GM19468 (cell line): ENCODE data around the gene NAA60.
A peak's percentile ranks its signal among the peaks of the same experiment; 100 is the strongest.

ENCODE experiments used
- ATAC-seq: cut with Tn5 transposase; IDR thresholded peaks from one replicate; pipeline ENCODE4 v1.9.1; 2021; ENCODE audit warnings: mild to moderate bottlenecking, moderate library complexity, moderate number of reproducible peaks; ENCODE audit not compliant: unreplicated experiment; ENCODE audit errors: extremely low read depth

NAA60 gene

DNA sequence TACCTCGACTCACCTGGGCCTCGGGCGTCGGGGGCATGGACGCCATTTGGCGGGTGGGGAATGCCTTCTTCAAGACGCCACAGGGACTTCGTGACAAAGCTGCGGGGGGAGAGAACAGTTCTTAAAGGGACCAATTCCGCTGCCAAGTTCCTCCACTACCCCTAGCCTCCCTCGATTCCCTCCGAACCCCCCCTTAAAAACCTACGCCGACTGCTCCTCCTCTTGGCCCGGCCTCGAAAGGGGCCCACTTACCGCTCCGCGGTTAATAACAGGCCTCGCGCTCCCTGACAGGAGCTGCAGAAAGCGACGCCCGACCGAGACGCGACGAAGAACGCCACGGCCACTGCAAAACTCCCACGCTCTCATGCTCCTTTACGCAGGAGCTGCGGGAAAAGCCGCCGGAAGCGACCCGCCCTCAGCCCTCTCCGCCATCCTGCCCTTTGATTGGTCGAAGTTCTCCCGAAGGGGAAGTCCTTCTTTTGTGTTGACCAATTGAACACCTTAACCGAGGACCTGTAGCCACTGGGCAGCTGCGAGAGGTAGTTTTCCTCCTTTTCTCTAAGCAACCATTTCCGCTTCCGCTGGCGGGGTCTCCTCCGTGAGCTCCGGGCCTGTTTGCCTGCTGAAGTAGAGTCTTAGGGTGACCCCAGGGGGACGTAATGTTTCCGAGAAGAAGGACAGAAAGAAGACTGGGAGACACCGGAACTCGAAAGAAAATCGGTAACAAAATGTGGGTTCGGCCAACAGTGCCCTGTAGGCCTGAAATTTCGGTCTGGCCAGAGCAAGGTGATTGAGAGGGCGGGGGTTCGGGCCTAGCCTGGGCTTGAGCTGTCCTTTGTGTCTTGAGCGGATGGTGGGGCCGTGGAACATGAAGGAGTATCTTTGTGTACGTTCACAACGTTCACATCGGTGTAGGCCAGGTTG, at the start of gene NAA60, which contains the start of gene ZNF597:
NAA60 (plus strand) TSS at position 573 of the 924 bp plus-strand sequence. CDS start 32,548 bp downstream, outside the sequence.
ZNF597 (minus strand) TSS at position 397 of the 924 bp plus-strand sequence; CDS start at position 46, 351 bp downstream.
- peak; percentile 53 for ATAC-seq

DNA sequence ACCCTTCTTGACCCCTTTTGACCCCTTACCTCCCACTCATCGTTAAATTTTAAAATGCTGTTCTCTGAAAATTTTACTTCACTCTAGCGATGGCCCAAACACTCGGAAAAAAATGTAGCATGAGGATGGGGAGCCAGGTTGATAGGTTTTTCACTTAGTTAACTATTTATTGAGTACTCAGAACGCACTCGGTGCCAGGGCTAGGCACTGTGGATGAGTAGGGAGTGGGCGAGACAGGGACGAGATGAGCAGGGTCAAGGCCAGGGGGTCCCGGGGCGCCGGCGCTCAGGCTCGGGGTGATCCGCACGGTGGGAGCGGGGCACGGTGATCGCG, 43.1 kb upstream of the NAA60 start:
- ATAC-seq, result no peak

GRCh38 chr16:3400779-3401688, 42.4 kb upstream of the NAA60 start, which contains the start of the genes ZNF174 and ZSCAN32:
TSS of gene ZNF174 (plus strand) at chr16:3401215. CDS start at chr16:3402005, 790 bp downstream.
TSS of gene ZSCAN32 (minus strand) at chr16:3401004. CDS start at chr16:3397557, 3,447 bp downstream.
- ATAC-seq, result peak; percentile 97

DNA sequence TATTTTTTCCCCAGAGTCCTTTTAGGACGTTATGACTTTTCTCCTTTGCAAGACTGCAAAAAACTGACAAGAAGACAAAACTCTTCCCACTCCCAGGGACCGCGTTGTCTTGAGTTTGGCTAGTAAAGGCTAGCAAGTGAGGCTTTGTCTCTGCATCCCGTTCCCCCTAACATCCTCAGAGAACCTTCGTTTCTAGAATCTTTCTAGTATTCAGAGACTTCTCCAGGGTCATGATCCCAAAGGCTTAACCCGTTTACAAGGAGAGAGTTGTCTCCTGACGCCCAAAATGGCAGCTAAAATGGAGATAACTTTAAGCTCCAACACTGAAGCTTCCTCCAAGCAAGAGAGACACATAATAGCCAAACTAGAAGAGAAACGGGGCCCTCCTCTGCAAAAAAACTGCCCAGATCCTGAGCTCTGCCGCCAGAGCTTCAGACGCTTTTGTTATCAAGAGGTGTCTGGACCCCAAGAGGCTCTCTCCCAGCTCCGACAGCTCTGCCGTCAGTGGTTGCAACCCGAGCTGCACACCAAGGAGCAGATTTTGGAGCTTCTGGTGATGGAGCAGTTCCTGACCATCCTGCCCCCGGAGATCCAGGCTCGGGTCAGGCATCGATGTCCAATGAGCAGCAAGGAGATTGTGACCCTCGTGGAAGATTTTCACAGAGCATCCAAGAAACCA, 41.6 kb upstream of the NAA60 start:
- no peak for ATAC-seq

DNA sequence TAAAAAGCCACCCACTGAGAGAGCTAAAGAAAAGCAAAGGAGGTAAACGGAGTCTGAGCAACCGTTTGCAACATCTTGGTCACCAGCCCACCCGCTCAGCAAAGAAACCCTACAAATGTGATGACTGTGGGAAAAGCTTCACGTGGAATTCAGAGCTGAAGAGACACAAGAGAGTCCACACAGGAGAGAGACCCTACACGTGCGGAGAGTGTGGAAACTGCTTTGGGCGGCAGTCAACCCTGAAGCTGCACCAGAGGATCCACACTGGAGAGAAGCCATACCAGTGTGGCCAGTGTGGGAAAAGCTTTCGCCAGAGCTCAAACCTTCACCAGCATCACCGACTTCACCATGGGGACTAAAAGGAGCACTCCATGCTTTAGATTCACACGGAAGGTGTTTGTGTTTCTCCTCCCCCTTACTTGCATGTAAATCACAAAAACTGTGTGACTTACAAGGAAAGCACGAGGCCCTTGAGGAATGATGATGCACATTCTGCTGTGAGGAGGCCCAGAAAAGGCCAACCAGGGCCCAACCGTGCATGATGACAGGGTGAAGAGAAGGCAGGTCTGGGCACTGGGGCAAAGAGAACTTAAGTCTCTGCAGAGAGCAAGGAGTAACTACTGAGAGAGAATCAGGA, 34.8 kb upstream of the NAA60 start:
- ATAC-seq, result no peak

- no peak for ATAC-seq
These were observed 29.6 kb upstream of the NAA60 start for GRCh38 chr16:3413730-3414379.

- no peak for ATAC-seq
These were observed 11.7 kb upstream of the NAA60 start for GRCh38 chr16:3431779-3432219.

- no peak for ATAC-seq
These were observed 9.1 kb upstream of the NAA60 start for GRCh38 chr16:3434373-3434772.

DNA sequence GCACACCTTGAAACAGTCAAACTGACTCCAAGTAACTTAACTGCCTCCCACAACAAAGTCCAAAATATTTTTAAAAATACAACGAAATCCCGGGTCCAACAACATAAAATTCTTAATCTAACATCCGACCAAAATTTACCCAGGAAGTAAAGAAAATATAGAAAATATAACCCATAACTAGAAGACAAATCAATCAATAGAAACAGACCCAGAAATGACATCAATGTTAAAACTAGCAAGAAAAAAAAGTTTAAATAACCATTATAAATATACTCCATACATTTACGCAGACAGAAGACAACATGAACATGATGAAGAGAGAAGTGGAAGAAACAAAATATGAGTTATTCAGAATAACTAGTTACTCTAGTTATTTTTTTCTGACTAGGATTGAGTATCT, 3.8 kb upstream of the NAA60 start:
- no peak for ATAC-seq

DNA sequence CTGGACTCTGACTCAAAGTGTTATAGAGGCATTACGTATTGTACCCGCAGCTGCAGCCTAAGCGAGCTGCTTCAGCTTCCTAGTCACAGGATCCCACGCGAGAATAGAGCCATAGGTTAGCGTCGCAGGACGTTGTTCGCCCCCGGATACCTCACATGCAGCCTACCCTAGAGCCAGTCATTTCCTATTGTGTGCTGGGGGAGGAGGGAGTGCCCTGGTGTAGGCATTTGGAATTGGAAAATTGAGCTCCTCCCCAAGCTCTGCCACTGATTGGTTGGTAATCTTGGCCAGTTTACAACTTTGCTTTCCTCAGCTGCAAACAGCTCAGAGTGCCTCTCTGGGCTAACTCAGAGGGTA, 530 bp downstream of the NAA60 start:
- ATAC-seq, result no peak

DNA sequence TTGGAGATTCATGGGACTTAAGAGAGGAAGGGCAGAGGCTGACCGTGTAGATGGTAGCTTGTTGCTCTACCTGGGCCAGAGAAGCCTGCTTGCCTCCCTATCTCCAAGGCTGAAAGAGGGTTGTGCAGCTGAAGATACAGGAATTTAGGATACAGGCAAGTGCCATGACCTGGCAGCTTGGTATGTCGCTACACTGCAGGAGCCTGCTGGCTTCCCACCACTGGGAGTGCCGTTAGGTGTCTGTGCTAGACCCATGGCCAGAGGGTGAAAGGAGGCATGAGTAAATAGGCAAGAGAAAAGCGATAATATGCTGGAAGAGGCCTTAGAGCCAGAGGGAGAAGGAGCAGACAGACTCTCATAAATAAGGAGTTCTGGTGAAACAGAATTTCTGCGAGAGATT, 10.6 kb downstream of the NAA60 start:
- ATAC-seq, result no peak

DNA sequence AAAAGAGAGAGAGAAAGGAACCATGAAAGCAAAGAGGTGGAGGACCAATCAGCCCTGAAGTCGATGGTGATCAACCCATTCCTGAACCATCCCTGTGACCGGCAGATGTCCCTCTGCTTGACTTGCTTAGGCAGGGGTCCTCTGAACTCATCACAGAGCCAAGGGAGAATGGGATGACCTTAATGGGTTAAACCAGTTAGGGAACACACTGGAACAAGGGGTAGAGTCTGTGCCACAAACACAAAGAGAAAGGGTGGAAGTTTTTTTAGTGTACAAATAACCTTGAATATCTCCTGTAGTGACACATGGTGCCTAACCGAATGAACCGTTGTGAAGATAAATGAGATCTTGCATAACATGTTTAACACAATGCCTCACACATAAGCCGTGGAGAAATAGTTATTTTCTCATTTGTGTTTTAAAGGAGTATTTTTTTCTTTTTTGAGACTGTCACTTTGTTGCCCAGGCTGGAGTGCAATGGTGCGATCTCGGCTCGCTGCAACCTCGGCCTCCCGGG, 11.2 kb downstream of the NAA60 start:
- no peak for ATAC-seq

DNA sequence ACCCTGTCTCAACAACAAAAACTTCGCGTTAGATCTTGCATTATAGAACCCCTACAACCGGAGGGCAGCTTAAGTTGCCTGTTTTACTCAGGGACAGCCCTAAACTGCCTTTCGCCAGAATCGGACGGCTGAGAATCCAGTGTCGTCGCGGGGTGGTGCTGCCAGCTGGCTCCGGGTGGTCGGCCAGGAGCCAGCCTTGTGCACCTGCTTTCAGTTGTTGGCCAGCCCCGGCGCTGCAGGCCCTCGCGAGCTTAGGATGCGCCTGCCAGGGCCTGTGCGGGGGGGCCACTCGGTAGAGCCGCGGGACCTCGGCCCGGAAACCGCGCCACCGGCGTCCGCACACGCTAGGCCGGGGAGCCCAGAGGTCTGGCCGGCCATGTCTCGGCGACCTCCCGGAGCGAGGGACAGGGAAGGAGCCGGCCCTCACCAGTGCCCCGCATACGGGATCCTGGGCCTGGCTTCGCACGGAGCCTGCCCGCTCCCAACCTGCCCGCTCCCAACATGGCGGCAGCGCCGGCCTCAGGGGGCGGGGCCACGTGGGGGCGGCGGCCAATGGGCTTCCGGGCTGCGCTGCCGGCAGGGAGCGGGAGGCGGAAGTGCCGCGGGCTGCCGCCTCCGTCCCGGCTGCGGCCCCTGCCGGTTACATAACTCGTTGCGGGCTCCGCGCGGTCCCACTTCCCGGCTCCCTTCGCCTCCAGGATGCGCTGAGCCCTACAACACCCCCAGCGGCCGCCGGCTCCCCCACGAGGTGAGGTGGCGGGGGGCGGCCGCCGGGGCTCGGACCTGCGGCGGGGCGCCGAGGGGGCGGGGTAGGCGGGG, 14.2 kb downstream of the NAA60 start:
- peak; percentile 57 for ATAC-seq

GRCh38 chr16:3458278-3458851, 14.9 kb downstream of the NAA60 start:
- no peak for ATAC-seq

DNA sequence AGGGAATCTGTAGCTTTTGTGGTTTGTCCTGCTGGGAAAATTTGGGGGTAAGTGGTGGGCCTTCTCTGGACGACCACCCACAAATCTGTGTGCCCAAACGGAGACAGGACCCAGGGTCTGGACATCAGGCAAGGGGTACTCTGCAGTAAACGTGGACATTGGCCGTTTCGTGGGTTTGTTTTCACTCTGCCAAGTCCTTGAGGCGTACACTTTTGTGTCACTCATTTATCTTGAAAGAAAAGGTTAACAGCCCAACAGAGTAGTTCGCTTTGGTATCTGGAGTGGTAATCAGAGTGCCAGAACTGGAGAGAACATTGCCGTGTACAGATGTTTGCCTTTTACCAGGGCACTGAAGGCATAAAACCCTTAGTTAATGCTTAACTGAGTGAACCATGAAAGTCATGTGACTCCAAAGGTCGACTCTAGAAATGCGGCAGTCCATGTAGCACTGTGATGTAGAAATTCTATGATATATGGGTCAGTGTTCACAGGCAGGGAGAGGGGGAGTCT, 15.4 kb downstream of the NAA60 start:
- no peak for ATAC-seq

- no peak for ATAC-seq
These were observed 16.1 kb downstream of the NAA60 start for GRCh38 chr16:3459401-3460090.

DNA sequence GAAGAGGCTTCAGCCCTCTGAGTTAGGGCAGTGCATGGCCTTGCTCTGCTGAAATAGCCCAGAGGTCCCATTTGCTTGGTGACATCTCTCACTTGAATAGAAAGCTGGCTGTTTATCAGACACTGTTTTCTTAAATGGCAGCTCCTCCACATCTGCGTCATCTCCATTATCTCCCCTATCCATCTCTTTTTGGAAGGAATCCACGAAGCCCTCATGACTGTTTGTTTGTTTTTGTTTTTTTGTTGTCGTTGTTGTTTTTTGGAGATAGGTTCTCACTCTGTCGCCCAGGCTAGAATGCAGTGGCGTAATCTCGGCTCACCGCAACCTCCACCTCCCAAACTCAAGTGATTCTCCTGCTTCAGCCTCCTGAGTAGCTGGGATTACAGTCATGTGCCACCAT, 16.6 kb downstream of the NAA60 start:
- no peak for ATAC-seq
